ENCODE measurements around the gene PRX.

Gene PRX

GRCh38 chr19:40363069-40363468, 50.1 kb downstream of the PRX start:
- no peak overlapping the region for H3K27ac ChIP-seq
- no peaks in the 10 kb centered on the region for H3K27me3 ChIP-seq
- TF ChIP-seq, protein P1, sequence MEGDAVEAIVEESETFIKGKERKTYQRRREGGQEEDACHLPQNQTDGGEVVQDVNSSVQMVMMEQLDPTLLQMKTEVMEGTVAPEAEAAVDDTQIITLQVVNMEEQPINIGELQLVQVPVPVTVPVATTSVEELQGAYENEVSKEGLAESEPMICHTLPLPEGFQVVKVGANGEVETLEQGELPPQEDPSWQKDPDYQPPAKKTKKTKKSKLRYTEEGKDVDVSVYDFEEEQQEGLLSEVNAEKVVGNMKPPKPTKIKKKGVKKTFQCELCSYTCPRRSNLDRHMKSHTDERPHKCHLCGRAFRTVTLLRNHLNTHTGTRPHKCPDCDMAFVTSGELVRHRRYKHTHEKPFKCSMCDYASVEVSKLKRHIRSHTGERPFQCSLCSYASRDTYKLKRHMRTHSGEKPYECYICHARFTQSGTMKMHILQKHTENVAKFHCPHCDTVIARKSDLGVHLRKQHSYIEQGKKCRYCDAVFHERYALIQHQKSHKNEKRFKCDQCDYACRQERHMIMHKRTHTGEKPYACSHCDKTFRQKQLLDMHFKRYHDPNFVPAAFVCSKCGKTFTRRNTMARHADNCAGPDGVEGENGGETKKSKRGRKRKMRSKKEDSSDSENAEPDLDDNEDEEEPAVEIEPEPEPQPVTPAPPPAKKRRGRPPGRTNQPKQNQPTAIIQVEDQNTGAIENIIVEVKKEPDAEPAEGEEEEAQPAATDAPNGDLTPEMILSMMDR (IDR thresholded peaks at IDR 0.05), result no peak
- H3K4me3 ChIP-seq (ENCODE audit: low read depth in 1 of 2, low read length in 1 of 2), result no peak overlapping the region
- H3K4me1 ChIP-seq (ENCODE audit: control insufficient read depth in 1 of 2, insufficient read depth in 1 of 2, low read depth in 1 of 2, low read length in 1 of 2), result peaks cover 27 to 38% of the 10 kb centered on the region in 2 experiments
- H3K9me3 ChIP-seq, result no peaks in the 10 kb centered on the region
- H3K36me3 ChIP-seq, result peaks cover 13% of the 10 kb centered on the region

DNA sequence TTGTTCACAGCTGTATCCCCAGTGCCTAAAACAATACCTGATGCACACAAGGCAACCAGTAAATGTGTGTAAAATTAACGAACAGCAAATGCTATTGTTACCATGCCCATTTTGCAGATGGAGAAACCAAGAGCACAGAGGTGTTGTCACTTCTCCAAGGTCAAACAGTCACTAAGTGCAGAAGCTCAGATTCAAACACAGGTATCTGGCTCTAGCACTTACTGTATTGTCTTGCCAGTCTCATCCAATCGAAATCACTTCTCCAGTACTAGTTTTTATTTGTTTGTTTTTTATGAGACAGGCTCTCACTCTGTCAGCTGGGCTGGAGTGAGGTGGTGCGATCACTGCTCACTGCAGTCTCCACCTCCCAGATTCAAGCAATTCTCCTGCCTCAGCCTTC, 51.0 kb downstream of the PRX start:
- peaks cover 5% of the 10 kb centered on the region for H3K36me3 ChIP-seq
- H3K27ac ChIP-seq, result no peak overlapping the region
- TF ChIP-seq, protein P1 (IDR thresholded peaks at IDR 0.05), result no peak
- no peaks in the 10 kb centered on the region for H3K27me3 ChIP-seq
- H3K4me1 ChIP-seq (ENCODE audit: control insufficient read depth in 1 of 2, insufficient read depth in 1 of 2, low read depth in 1 of 2, low read length in 1 of 2), result peaks cover 27 to 38% of the 10 kb centered on the region in 2 experiments
- no peak overlapping the region for H3K4me3 ChIP-seq (ENCODE audit: low read depth in 1 of 2, low read length in 1 of 2)
- H3K9me3 ChIP-seq, result no peaks in the 10 kb centered on the region

- Histone ChIP-seq H3K9me3 (no peaks in the 10 kb centered on the region), H3K27me3 (no peaks in the 10 kb centered on the region), H3K27ac (peak overlapping the region; percentile 68), H3K36me3 (no peaks in the 10 kb centered on the region), H3K4me3 (ENCODE audit: low read depth in 1 of 2, low read length in 1 of 2) (no peak overlapping the region), H3K4me1 (ENCODE audit: control insufficient read depth in 1 of 2, insufficient read depth in 1 of 2, low read depth in 1 of 2, low read length in 1 of 2) (peaks cover 24 to 33% of the 10 kb centered on the region in 2 experiments)
- TF ChIP-seq, protein P1 (IDR thresholded peaks at IDR 0.05), result no peak
Observed at GRCh38 chr19:40360708-40361241, 52.4 kb downstream of the PRX start.

DNA sequence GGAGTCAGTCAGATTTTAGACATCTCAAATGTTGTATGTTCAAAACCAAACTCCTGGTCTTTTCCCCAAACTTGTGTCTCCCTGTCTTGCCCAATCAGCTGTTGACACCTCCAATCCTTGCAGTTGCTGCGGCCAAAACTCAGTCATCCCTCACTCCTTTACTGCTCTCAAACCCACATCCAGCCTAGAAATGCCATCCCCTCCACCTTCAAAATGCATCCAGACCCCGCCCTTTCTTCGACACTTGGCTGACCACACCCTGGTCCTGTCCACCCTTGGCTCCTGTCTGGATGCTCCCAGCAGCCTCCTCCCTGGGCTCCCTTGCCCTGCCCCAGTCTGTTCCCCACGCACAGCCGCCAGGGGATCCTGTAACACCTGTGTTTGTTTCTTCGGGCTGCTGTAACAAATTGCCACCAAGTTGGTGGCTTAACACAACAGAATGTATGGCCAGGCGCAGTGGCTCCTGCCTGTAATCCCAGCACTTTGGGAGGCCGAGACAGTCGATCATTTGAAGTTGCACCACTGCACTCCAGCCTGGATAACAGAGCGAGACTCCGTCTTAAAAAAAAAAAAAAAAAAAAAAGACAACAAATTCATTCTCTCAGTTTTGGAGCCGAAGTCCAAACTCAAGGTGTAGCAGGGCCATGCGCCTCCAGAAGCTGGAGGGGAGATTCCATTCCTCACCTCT, 53.0 kb downstream of the PRX start:
- TF ChIP-seq, protein P1 (IDR thresholded peaks at IDR 0.05), result no peak
- peaks cover 20 to 27% of the 10 kb centered on the region in 2 experiments for H3K4me1 ChIP-seq (ENCODE audit: control insufficient read depth in 1 of 2, insufficient read depth in 1 of 2, low read depth in 1 of 2, low read length in 1 of 2)
- H3K27me3 ChIP-seq, result no peaks in the 10 kb centered on the region
- no peak overlapping the region for H3K4me3 ChIP-seq (ENCODE audit: low read depth in 1 of 2, low read length in 1 of 2)
- no peak overlapping the region for H3K27ac ChIP-seq
- H3K36me3 ChIP-seq, result no peaks in the 10 kb centered on the region
- no peaks in the 10 kb centered on the region for H3K9me3 ChIP-seq

GRCh38 chr19:40358773-40359172, 54.4 kb downstream of the PRX start:
- H3K36me3 ChIP-seq, result no peaks in the 10 kb centered on the region
- no peak overlapping the region for H3K4me3 ChIP-seq (ENCODE audit: low read depth in 1 of 2, low read length in 1 of 2)
- TF ChIP-seq, protein P1 (IDR thresholded peaks at IDR 0.05), result no peak
- no peak overlapping the region for H3K27ac ChIP-seq
- peaks cover 17 to 24% of the 10 kb centered on the region in 2 experiments for H3K4me1 ChIP-seq (ENCODE audit: control insufficient read depth in 1 of 2, insufficient read depth in 1 of 2, low read depth in 1 of 2, low read length in 1 of 2)
- H3K27me3 ChIP-seq, result no peaks in the 10 kb centered on the region
- H3K9me3 ChIP-seq, result no peaks in the 10 kb centered on the region
